Pancreas (tissue), 10 donors: Measurements from ENCODE around the gene ASB1. TPM values are rescaled to one million over a fixed set of nuclear protein-coding genes. Genes with fewer than 3 reads are reported as not detected.
"Not testable (repeated sequence)": the region's sequence is repeated elsewhere in the genome, so short reads cannot be mapped to it uniquely, and the experiment has no call there.

Source experiments
- ATAC-seq, 4 donors: fragments of 200-7000 bp; cut with Tn5 transposase; one replicate each; pipeline versions ENCODE4 v1.8.0 to v1.9.1; 2020; ENCODE audit warnings: mild to moderate bottlenecking in 4 of 4, moderate library complexity in 4 of 4
- DNase-seq, 6 donors: peaks; one replicate each; pipeline ENCODE4 v3.0.0-alpha.2; 2020
- FAIRE-seq: peaks from 2 replicates; lab custom pipeline; 2012; peaks lifted over from hg19 to GRCh38; lab: Jason Lieb, UNC
- H3K27ac ChIP-seq, 4 donors: fragments of 200-600 bp; sonication (generic); 1 replicate in 3 of 4; 2 replicates in 1 of 4; pipeline versions ENCODE4 v1.5.0 to v1.8.0; 2020
- H3K27me3 ChIP-seq, 4 donors: fragments of 200-600 bp; one replicate each; pipeline ENCODE4 v1.8.0; 2021
- H3K36me3 ChIP-seq, 3 donors: fragments of 200-600 bp; sonication (generic) in 1 of 3; one replicate each; pipeline versions ENCODE4 v1.5.0 to v1.8.0; 2020 to 2021
- H3K4me1 ChIP-seq, 3 donors: fragments of 200-600 bp; one replicate each; pipeline ENCODE4 v1.8.0; 2021
- H3K4me3 ChIP-seq, 4 donors: fragments of 200-600 bp; sonication (generic) in 2 of 4; one replicate each; pipeline versions ENCODE4 v1.5.0 to v1.8.0; 2020 to 2021
- H3K9me3 ChIP-seq, 4 donors: fragments of 200-600 bp; one replicate each; pipeline ENCODE4 v1.8.0; 2021
- CTCF ChIP-seq, 4 donors: fragments of 200-600 bp; sonication (generic) in 3 of 4; IDR thresholded peaks; one replicate each; pipeline versions ENCODE4 v1.5.0 to v1.8.0; 2021; ENCODE audit warnings: antibody characterized with exemption in 4 of 4
- WGBS, 2 donors: extraction: QIAGEN DNeasy Blood & Tissue Kit; methylation state at CpG; one replicate each; pipeline ENCODE4 v1.1.7; 2013; 5-methylcytosine and 5-hydroxymethylcytosine counted together
- intact Hi-C, 3 donors: fragments of 100-400 bp; cut with DNase I; formaldehyde crosslinking; loops; one replicate each; pipeline versions ENCODE4 v1.11.1 to v1.14.2; 2022
- polyA plus RNA-seq, 2 donors: library from polyadenylated mRNA; stranded (reverse); fragments of 200-250 nt; gene quantifications; one replicate each; pipeline ENCODE4 v1.2.3, GENCODE V29; 2013
- total RNA-seq, 6 donors: library from RNA; stranded (reverse); fragmentation: NEBNext Ultra II Directional in 4 of 6; extraction: Animal tissue kit (Norgen Biotek cat#: 25700) in 4 of 6; gene quantifications; one replicate each; pipeline versions ENCODE4 v1.2.1 to v1.2.4, GENCODE V29; 2021 to 2023
- donor health status: healthy with polysubstance abuse.
- donor health status: DM: no; HTN: no; CAD: no; lungs with moderate emphysema.
- donor health status: DM: no; HTN: no; CAD: no.
- donor health status: control.
- donor health status: control.
- donor health status: Bipolar disorder and iron deficiency.
- donor health status: DM: yes; HTN: yes; CAD: no.
- donor health status: DM: no; HTN: no; CAD: no.
- donor health status: DM: no; HTN: no; CAD: no.
- donor health status: DM: yes; HTN: yes; CAD: no.

The ASB1 gene
- total and polyA plus RNA-seq, 8 donors, result 11.3 to 25.1 (median 13.8) TPM

DNA sequence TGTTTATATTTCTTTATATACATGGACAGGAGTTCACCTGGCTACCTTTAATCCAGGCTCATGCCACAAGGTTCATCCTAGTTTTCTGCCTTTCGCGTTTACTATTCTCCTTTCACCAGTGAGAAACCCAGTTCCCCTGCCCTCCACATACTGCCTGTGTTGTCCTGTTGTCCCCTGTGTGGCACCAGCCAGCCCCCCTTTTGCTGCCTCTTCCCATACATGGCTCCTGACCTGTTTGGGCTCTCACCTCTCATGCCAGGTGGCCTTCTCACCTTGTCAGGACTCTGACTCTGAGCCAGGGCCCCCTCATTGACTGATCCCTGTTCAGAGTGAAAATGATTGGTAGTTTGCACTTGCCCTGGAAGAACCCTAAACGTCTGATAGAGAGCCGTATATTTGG lies 13.6 kb downstream of the ASB1 start:
- no peak overlapping the region for H3K27ac ChIP-seq
- WGBS, 2 donors, result 73 to 78% methylated on average over 4 of the region's 4 CpGs
- DNase-seq (no peak), FAIRE-seq (no peak), ATAC-seq (no peak)
- TF ChIP-seq CTCF (IDR thresholded peaks at IDR 0.05), result no peak
- no peaks in the 10 kb centered on the region for H3K9me3 ChIP-seq
- H3K4me1 ChIP-seq, result peaks cover 0 to 6% (median 0%) of the 10 kb centered on the region in 3 donors
- intact Hi-C loops, result no loop called here
- H3K4me3 ChIP-seq, result no peak overlapping the region
- H3K27me3 ChIP-seq, result no peaks in the 10 kb centered on the region
- H3K36me3 ChIP-seq, result peaks cover 0 to 23% (median 0%) of the 10 kb centered on the region in 3 donors

DNA sequence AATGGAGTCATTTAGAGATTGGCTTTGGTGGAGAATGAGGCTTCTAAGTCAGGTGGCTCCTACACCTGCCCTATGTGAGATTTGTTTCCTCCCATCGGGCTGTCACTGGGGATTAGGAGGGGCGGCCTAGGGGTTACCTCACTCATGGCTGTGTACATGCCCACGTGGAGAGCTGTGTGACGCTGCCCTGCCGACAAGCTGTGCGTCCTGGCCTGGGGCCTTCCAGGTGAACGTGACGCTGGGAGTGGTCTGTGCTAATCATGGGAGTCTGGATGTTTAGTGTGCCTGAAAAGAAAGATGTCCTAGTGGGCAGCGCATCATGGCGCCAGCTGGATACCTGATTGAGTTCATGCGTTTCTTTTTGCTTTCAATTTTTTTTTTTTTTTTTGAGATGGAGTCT lies 14.0 kb downstream of the ASB1 start:
- peaks cover 0 to 6% (median 0%) of the 10 kb centered on the region in 3 donors for H3K4me1 ChIP-seq
- peaks cover 0 to 23% (median 0%) of the 10 kb centered on the region in 3 donors for H3K36me3 ChIP-seq
- H3K4me3 ChIP-seq, result no peak overlapping the region
- no peak for TF ChIP-seq CTCF (IDR thresholded peaks at IDR 0.05)
- WGBS, 2 donors, result 96 to 97% methylated on average over 11 of the region's 11 CpGs
- no peak for ATAC-seq
- no peak for FAIRE-seq
- no peak overlapping the region for H3K27ac ChIP-seq
- intact Hi-C loops, result no loop called here
- H3K27me3 ChIP-seq, result no peaks in the 10 kb centered on the region
- DNase-seq, result no peak
- H3K9me3 ChIP-seq, result no peaks in the 10 kb centered on the region

DNA sequence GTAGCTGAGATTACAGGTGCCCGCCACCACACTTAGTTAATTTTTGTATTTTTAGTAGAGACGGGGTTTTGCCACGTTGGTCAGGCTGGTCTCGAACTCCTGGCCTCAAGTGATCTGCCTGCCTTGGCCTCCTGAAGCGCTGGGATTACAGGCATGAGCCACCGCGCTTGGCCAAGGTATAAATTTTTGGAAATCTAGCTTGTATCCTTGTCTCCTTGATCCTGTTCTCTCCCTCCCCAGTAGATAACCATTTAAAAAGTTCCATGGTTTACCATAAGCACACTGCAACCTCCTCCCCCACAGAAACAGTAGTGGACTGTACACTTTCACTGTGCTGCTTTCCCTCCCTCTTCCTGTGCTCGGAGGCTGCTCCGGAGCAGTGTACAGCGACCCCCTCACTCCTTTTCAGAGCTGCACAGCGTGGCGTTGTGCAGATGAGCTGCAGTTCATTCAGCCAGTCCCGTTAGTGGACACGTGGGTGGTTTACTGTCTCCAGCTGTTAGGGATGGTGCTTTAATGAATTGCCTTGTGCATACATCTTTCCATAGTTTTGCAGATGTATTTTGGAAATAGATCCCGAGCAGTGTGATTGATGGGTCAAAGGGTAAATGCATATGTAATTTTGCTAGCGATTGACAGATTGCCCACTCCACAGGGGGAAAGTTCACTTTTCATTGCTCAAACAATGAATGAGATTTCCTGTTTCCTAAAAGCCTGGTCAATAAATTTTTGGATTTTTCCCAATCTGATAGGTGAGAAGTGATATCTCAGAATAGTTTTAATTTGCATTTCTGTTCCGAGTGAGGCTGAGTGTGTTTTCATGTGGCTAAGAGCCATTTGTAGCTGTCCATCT lies 14.8 kb downstream of the ASB1 start:
- no peak overlapping the region for H3K27ac ChIP-seq
- no peak for TF ChIP-seq CTCF (IDR thresholded peaks at IDR 0.05)
- DNase-seq (no peak), FAIRE-seq (no peak), ATAC-seq (peak; percentile 35 to 60 (median 50))
- WGBS, 2 donors, result 64 to 68% methylated on average over 17 of the region's 17 CpGs
- H3K4me1 ChIP-seq, result peaks cover 0 to 6% (median 0%) of the 10 kb centered on the region in 3 donors
- no peaks in the 10 kb centered on the region for H3K9me3 ChIP-seq
- no peak overlapping the region for H3K4me3 ChIP-seq
- intact Hi-C loops, result no loop called here
- H3K36me3 ChIP-seq, result peaks cover 0 to 22% (median 0%) of the 10 kb centered on the region in 3 donors
- no peaks in the 10 kb centered on the region for H3K27me3 ChIP-seq

DNA sequence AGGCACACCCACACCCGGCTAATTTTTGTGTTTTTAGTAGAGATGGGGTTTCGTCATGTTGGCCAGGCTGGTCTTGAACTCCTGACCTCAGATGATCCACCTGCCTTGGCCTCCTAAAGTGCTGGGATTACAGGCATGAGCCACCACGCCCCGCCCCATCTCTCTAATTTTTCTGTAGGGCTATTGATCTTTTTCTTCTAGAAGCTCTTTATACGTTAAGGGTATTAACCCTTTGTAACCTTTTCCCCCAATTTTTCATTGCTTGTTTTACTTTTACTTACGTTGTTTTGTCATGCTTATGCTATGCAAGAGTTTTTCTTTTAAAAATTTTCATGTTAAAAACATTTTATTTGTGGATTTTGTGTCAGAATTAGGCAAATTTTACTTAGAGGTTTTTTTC lies 15.5 kb downstream of the ASB1 start:
- H3K4me3 ChIP-seq, DNase-seq, FAIRE-seq, H3K27me3 ChIP-seq, H3K4me1 ChIP-seq, ATAC-seq, H3K27ac ChIP-seq, H3K9me3 ChIP-seq, intact Hi-C loops: not testable (repeated sequence)
- H3K36me3 ChIP-seq, result peaks cover 0 to 29% (median 7%) of the 10 kb centered on the region in 3 donors
- 70 to 76% methylated on average over 6 of the region's 6 CpGs for WGBS, 2 donors

- FAIRE-seq (no peak), DNase-seq (no peak), ATAC-seq (no peak)
- no peaks in the 10 kb centered on the region for H3K27me3 ChIP-seq
- H3K9me3 ChIP-seq, result no peaks in the 10 kb centered on the region
- H3K36me3 ChIP-seq, result peaks cover 0 to 35% (median 7%) of the 10 kb centered on the region in 3 donors
- 97 to 99% methylated on average over 13 of the region's 13 CpGs for WGBS, 2 donors
- H3K27ac ChIP-seq, result no peak overlapping the region
- no peak for TF ChIP-seq CTCF (IDR thresholded peaks at IDR 0.05)
- H3K4me3 ChIP-seq, result no peak overlapping the region
- intact Hi-C loops, result no loop called here
- peaks cover 0 to 6% (median 0%) of the 10 kb centered on the region in 3 donors for H3K4me1 ChIP-seq
These were observed 17.5 kb downstream of the ASB1 start for GRCh38 chr2:238444242-238444641.
